Liver (tissue), 3 donors: ENCODE results near the gene PODXL2.

Source experiments
- EGR1 ChIP-seq, 2 donors: IDR thresholded peaks; 2 replicates each; pipeline ENCODE4 v1.6.1; 2016 to 2018; ENCODE audit warnings: antibody characterized with exemption in 2 of 2, low read depth in 2 of 2
- FOXA1 ChIP-seq: IDR thresholded peaks from 2 replicates; pipeline ENCODE4 v1.6.1; 2016; ENCODE audit warnings: antibody characterized with exemption
- GABPA ChIP-seq, 2 donors: IDR thresholded peaks in 1 of 2; conservative IDR thresholded peaks in 1 of 2; 2 replicates each; pipeline ENCODE4 v1.6.1; 2016; ENCODE audit warnings: antibody characterized with exemption in 2 of 2, mild to moderate bottlenecking in 1 of 2, moderate library complexity in 1 of 2
- RAD21 ChIP-seq, 2 donors: IDR thresholded peaks; 2 replicates each; pipeline ENCODE4 v1.6.1; 2016; ENCODE audit warnings: antibody characterized with exemption in 2 of 2, mild to moderate bottlenecking in 2 of 2
- TAF1 ChIP-seq: conservative IDR thresholded peaks from 2 replicates; pipeline ENCODE4 v1.6.1; 2016; ENCODE audit warnings: antibody characterized with exemption, mild to moderate bottlenecking
- TF ChIP-seq, protein P1 (sequence below): fragments of 150-350 bp; IDR thresholded peaks from 2 replicates; pipeline ENCODE4 v1.5.1; 2017; ENCODE audit warnings: improper control_type of control experiment, low read depth, low read length; ENCODE audit not compliant: missing input control
- TF ChIP-seq, protein P2 (sequence below): IDR thresholded peaks from 2 replicates; pipeline ENCODE4 v1.6.1; 2016; ENCODE audit warnings: antibody characterized with exemption, mild to moderate bottlenecking
- donor health status: healthy.
- donor health status: healthy.

GRCh38 chr3:127670229-127670559 lies 41.2 kb downstream of the PODXL2 start:
- TF ChIP-seq, protein P1, sequence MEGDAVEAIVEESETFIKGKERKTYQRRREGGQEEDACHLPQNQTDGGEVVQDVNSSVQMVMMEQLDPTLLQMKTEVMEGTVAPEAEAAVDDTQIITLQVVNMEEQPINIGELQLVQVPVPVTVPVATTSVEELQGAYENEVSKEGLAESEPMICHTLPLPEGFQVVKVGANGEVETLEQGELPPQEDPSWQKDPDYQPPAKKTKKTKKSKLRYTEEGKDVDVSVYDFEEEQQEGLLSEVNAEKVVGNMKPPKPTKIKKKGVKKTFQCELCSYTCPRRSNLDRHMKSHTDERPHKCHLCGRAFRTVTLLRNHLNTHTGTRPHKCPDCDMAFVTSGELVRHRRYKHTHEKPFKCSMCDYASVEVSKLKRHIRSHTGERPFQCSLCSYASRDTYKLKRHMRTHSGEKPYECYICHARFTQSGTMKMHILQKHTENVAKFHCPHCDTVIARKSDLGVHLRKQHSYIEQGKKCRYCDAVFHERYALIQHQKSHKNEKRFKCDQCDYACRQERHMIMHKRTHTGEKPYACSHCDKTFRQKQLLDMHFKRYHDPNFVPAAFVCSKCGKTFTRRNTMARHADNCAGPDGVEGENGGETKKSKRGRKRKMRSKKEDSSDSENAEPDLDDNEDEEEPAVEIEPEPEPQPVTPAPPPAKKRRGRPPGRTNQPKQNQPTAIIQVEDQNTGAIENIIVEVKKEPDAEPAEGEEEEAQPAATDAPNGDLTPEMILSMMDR = no peak
- TF ChIP-seq EGR1 (IDR thresholded peaks at IDR 0.05; ENCODE audit: low read depth in 2 of 2) = no peak
- TF ChIP-seq, protein P2, sequence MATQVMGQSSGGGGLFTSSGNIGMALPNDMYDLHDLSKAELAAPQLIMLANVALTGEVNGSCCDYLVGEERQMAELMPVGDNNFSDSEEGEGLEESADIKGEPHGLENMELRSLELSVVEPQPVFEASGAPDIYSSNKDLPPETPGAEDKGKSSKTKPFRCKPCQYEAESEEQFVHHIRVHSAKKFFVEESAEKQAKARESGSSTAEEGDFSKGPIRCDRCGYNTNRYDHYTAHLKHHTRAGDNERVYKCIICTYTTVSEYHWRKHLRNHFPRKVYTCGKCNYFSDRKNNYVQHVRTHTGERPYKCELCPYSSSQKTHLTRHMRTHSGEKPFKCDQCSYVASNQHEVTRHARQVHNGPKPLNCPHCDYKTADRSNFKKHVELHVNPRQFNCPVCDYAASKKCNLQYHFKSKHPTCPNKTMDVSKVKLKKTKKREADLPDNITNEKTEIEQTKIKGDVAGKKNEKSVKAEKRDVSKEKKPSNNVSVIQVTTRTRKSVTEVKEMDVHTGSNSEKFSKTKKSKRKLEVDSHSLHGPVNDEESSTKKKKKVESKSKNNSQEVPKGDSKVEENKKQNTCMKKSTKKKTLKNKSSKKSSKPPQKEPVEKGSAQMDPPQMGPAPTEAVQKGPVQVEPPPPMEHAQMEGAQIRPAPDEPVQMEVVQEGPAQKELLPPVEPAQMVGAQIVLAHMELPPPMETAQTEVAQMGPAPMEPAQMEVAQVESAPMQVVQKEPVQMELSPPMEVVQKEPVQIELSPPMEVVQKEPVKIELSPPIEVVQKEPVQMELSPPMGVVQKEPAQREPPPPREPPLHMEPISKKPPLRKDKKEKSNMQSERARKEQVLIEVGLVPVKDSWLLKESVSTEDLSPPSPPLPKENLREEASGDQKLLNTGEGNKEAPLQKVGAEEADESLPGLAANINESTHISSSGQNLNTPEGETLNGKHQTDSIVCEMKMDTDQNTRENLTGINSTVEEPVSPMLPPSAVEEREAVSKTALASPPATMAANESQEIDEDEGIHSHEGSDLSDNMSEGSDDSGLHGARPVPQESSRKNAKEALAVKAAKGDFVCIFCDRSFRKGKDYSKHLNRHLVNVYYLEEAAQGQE = no peak
- no peak for TF ChIP-seq RAD21 (IDR thresholded peaks at IDR 0.05)
- TF ChIP-seq FOXA1 = no peak
- TF ChIP-seq TAF1 = no peak
- TF ChIP-seq GABPA (IDR thresholded peaks at IDR 0.05 in 1 of 2, conservative IDR thresholded peaks at IDR 0.05 in 1 of 2) = no peak
